Left cardiac atrium (tissue), 4 donors: Measurements from ENCODE around the gene GANAB. TPM values are rescaled to one million over a fixed set of nuclear protein-coding genes. Genes with fewer than 3 reads are reported as not detected.
A peak's percentile ranks its signal among the peaks of the same experiment; 100 is the strongest.
"Not testable (repeated sequence)": the region's sequence is repeated elsewhere in the genome, so short reads cannot be mapped to it uniquely, and the experiment has no call there.

Experiments used
- ATAC-seq, 2 donors: fragments of 200-7000 bp; cut with Tn5 transposase; one replicate each; pipeline ENCODE4 v1.9.1; 2020; ENCODE audit warnings: mild to moderate bottlenecking in 2 of 2, moderate library complexity in 2 of 2
- DNase-seq: peaks from one replicate; pipeline ENCODE4 v3.0.0-alpha.2; 2020
- intact Hi-C, 2 donors: fragments of 100-400 bp; cut with DNase I; formaldehyde crosslinking; loops; one replicate each; pipeline versions ENCODE4 v1.14.1 to v1.15.1; 2022 to 2023
- total RNA-seq, 2 donors: library from RNA; stranded (reverse); fragmentation: NEBNext Ultra II Directional; extraction: Animal tissue kit (Norgen Biotek cat#: 25700); gene quantifications; one replicate each; pipeline ENCODE4 v1.2.1, GENCODE V29; 2021
- donor health status: DM: no; HTN: yes; CAD: no.
- donor health status: DM: no; HTN: yes; CAD: no; lungs with severe emphysema.
- donor health status: DM: yes; HTN: yes; CAD: no.
- donor health status: Dilated cardiomyopathy.

Gene GANAB
- total RNA-seq, 2 donors from 2014 or later: 130 to 136 TPM

- ATAC-seq (no peak), DNase-seq (peak; percentile 14)
- intact Hi-C loops: no loop called here
Observed at GRCh38 chr11:62588966-62589637, 57.3 kb downstream of the GANAB start.

- intact Hi-C loops, DNase-seq: not testable (repeated sequence)
Observed at GRCh38 chr11:62585356-62585755, 61.1 kb downstream of the GANAB start.

GRCh38 chr11:62581735-62582134, 64.7 kb downstream of the GANAB start:
- ATAC-seq, intact Hi-C loops: not testable (repeated sequence)

More at GRCh38 chr11:62585356-62585755, 61.1 kb downstream of the GANAB start:
- not testable (repeated sequence) for ATAC-seq

GRCh38 chr11:62580959-62581715, 65.3 kb downstream of the GANAB start:
- intact Hi-C loops: no loop called here
- DNase-seq (peak; percentile 8), ATAC-seq (no peak)

More at GRCh38 chr11:62581735-62582134, 64.7 kb downstream of the GANAB start:
- peak; percentile 5 for DNase-seq

GRCh38 chr11:62579252-62579651, 67.2 kb downstream of the GANAB start:
- DNase-seq (no peak), ATAC-seq (no peak)
- intact Hi-C loops: no loop called here

- DNase-seq (peak; percentile 14), ATAC-seq (no peak)
- intact Hi-C loops: no loop called here
Observed at GRCh38 chr11:62578541-62578940, 67.9 kb downstream of the GANAB start.

GRCh38 chr11:62577046-62577714, 69.2 kb downstream of the GANAB start:
- intact Hi-C loops: no loop called here
- peak; percentile 56 for DNase-seq
- ATAC-seq: no peak

GRCh38 chr11:62575837-62576236, 70.6 kb downstream of the GANAB start:
- DNase-seq: peak; percentile 14
- intact Hi-C loops: no loop called here
- ATAC-seq: no peak

- no peak for ATAC-seq
- intact Hi-C loops: no loop called here
- peak; percentile 29 for DNase-seq
Observed at GRCh38 chr11:62575156-62575555, 71.3 kb downstream of the GANAB start.

Other genes starting within 250 kb of the GANAB start
- not detected for gene SCGB1A1, start 227.6 kb downstream of the GANAB start, total RNA-seq
- gene AHNAK, start 99.8 kb downstream of the GANAB start, total RNA-seq: 100 to 1,000 TPM; 329 to 404 TPM
- gene EEF1G, start 72.7 kb downstream of the GANAB start, total RNA-seq: 100 to 1,000 TPM; 833 to 894 TPM
- gene TUT1, start 55.1 kb downstream of the GANAB start, total RNA-seq: 10 to 100 TPM in 1 of 2 donors, 1 to 10 TPM in 1; 9.6 to 11.5 TPM
- 10 to 100 TPM; 38.1 to 60.6 TPM for gene MTA2, start 44.7 kb downstream of the GANAB start, total RNA-seq
- 10 to 100 TPM; 29.1 to 46.8 TPM for gene EML3, start 33.8 kb downstream of the GANAB start, total RNA-seq
- 1 to 10 TPM; 3.7 to 3.8 TPM for gene ROM1, start 33.4 kb downstream of the GANAB start, total RNA-seq
- 10 to 100 TPM; 20.5 to 22.4 TPM for gene B3GAT3, start 24.6 kb downstream of the GANAB start, total RNA-seq
- gene INTS5, start 6.7 kb upstream of the GANAB start, total RNA-seq: 10 to 100 TPM; 11.0 to 13.8 TPM
- 10 to 100 TPM; 33.9 to 41.1 TPM for gene C11orf98, start 18.6 kb upstream of the GANAB start, total RNA-seq
- 10 to 100 TPM in 1 of 2 donors, 1 to 10 TPM in 1; 6.6 to 10.0 TPM for gene CSKMT, start 18.7 kb upstream of the GANAB start, total RNA-seq
- 1 to 10 TPM; 6.2 to 7.0 TPM for gene UQCC3, start 25.1 kb upstream of the GANAB start, total RNA-seq
- gene LBHD1, start 25.7 kb upstream of the GANAB start, total RNA-seq: 1 to 10 TPM; 4.0 to 4.1 TPM
- 10 to 100 TPM; 70.7 to 71.8 TPM for gene UBXN1, start 32.5 kb upstream of the GANAB start, total RNA-seq
- 1 to 10 TPM; 6.1 to 7.3 TPM for gene LRRN4CL, start 42.9 kb upstream of the GANAB start, total RNA-seq
- 10 to 100 TPM; 16.8 to 26.7 TPM for gene BSCL2, start 60.8 kb upstream of the GANAB start, total RNA-seq
- gene GNG3, start 61.1 kb upstream of the GANAB start, total RNA-seq: not detected
- 10 to 100 TPM; 31.0 to 36.2 TPM for gene HNRNPUL2, start 80.8 kb upstream of the GANAB start, total RNA-seq
- gene TTC9C, start 81.9 kb upstream of the GANAB start, total RNA-seq: 10 to 100 TPM; 14.0 to 15.9 TPM
- gene ZBTB3, start 107.5 kb upstream of the GANAB start, total RNA-seq: 10 to 100 TPM in 1 of 2 donors, 1 to 10 TPM in 1; 7.2 to 10.5 TPM
- gene POLR2G, start 115.0 kb upstream of the GANAB start, total RNA-seq: 10 to 100 TPM; 32.0 to 39.9 TPM
- 10 to 100 TPM in 1 of 2 donors, 1 to 10 TPM in 1; 8.1 to 11.0 TPM for gene TAF6L, start 124.8 kb upstream of the GANAB start, total RNA-seq
- 10 to 100 TPM; 20.6 to 22.4 TPM for gene TMEM179B, start 140.8 kb upstream of the GANAB start, total RNA-seq
- gene TMEM223, start 145.4 kb upstream of the GANAB start, total RNA-seq: 10 to 100 TPM; 12.0 to 17.6 TPM
- gene NXF1, start 158.8 kb upstream of the GANAB start, total RNA-seq: 10 to 100 TPM; 40.5 to 45.6 TPM
- gene STX5, start 185.4 kb upstream of the GANAB start, total RNA-seq: 10 to 100 TPM; 22.1 to 23.2 TPM
- not detected for gene TEX54, start 186.2 kb upstream of the GANAB start, total RNA-seq
- gene WDR74, start 193.0 kb upstream of the GANAB start, total RNA-seq: 10 to 100 TPM; 24.6 to 32.2 TPM
- 10 to 100 TPM; 45.2 to 91.2 TPM for gene SLC3A2, start 234.3 kb upstream of the GANAB start, total RNA-seq